ENCODE measurements around the gene XRCC4. TPM values are rescaled to one million over a fixed set of nuclear protein-coding genes. Genes with fewer than 3 reads are reported as not detected.

XRCC4 gene
- polyA plus RNA-seq, 1 of the 3 experiments (the other 2 are of a cell fraction): 1.8 TPM

DNA sequence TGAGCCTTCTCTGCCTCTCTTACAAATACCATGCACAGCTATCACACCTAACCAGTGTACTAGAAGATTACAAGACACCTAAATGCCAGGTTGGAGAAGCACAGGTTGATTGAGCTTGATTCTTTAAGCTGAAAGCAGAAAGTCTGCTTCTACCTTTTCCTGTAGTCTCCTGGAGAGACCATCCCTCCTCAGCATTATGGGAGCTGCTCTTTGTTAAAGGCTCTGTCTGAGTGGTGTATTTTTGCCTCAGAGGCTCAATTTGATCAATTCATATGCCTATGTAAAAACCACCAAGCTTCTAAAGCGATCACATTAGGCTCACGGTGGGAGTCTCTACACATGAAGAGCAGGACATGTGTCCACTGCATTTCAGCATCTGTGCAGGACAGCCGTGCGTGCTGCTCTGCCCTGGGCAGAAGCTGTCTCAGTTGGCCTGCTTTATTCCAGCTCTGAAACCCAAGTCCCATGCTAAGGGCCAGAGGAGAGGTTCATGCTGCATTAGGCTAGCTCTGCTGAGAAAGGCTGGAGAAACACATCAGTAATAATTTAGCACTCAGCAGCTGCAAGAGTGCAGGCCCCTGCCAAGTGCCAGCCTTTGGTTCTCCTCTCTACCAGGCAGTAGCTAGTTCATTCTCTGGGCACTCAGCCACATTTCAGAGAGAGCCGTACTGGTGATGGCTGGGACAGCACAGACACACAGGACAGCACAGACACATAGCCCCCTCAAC, 41.8 kb upstream of the XRCC4 start (continued):
- TF ChIP-seq TAF1 (IDR thresholded peaks at IDR 0.05; ENCODE audit: borderline replicate concordance, low read depth, low read length) (no peak), RCOR1 (IDR thresholded peaks at IDR 0.05; ENCODE audit: low read length) (peak; percentile 69), GABPA (IDR thresholded peaks at IDR 0.05; ENCODE audit: low read depth) (no peak), EP300 (IDR thresholded peaks at IDR 0.05; ENCODE audit: borderline replicate concordance in 1 of 2, low read depth in 1 of 2, low read length in 1 of 2) (peak in 1 of 2 experiments; percentile 72; a peak in 2 of 4 replicates), SIN3A (IDR thresholded peaks at IDR 0.05; ENCODE audit: borderline replicate concordance, low read depth, low read length) (no peak)
- TF ChIP-seq, protein P1, sequence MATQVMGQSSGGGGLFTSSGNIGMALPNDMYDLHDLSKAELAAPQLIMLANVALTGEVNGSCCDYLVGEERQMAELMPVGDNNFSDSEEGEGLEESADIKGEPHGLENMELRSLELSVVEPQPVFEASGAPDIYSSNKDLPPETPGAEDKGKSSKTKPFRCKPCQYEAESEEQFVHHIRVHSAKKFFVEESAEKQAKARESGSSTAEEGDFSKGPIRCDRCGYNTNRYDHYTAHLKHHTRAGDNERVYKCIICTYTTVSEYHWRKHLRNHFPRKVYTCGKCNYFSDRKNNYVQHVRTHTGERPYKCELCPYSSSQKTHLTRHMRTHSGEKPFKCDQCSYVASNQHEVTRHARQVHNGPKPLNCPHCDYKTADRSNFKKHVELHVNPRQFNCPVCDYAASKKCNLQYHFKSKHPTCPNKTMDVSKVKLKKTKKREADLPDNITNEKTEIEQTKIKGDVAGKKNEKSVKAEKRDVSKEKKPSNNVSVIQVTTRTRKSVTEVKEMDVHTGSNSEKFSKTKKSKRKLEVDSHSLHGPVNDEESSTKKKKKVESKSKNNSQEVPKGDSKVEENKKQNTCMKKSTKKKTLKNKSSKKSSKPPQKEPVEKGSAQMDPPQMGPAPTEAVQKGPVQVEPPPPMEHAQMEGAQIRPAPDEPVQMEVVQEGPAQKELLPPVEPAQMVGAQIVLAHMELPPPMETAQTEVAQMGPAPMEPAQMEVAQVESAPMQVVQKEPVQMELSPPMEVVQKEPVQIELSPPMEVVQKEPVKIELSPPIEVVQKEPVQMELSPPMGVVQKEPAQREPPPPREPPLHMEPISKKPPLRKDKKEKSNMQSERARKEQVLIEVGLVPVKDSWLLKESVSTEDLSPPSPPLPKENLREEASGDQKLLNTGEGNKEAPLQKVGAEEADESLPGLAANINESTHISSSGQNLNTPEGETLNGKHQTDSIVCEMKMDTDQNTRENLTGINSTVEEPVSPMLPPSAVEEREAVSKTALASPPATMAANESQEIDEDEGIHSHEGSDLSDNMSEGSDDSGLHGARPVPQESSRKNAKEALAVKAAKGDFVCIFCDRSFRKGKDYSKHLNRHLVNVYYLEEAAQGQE (IDR thresholded peaks at IDR 0.05; ENCODE audit: low read depth, low read length): no peak
- TF ChIP-seq, protein P2, sequence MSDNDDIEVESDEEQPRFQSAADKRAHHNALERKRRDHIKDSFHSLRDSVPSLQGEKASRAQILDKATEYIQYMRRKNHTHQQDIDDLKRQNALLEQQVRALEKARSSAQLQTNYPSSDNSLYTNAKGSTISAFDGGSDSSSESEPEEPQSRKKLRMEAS (IDR thresholded peaks at IDR 0.05; ENCODE audit: low read depth): no peak

DNA sequence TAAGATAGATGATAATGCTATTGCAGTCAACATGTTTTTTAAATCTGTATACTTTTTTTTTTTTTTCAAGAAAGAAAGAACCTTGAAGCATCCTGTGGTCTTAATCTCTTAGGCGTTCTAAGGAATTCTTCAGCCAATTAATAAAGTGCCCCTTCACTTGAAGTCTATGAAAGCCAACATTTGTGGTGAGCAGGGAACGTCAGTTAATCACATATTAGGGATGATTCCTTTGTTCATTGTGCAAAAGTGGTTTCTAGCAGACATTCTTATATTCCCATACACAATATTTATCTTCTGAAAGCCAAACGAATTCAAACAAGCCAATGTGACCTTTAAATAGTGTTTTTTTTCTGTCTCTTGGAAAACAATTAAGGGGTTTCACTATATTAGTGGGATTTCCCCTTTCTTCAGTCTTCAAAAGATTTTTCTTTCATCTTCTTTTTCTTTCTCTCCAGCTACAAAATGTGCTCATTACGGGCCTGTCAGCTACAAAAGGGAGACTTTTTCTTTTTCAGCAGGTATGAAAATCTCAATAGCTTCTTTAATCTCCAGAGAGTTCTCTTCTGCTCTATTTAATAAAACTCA, 40.3 kb upstream of the XRCC4 start:
- Histone ChIP-seq H3K9me3 (no peaks in the 10 kb centered on the region), H3K4me1 (ENCODE audit: control insufficient read depth in 1 of 2, insufficient read depth in 2 of 2, low read depth in 1 of 2, low read length in 1 of 2) (peaks cover 0 to 22% of the 10 kb centered on the region in 2 experiments; a peak in 2 of 4 replicates), H3K9me2 (no peaks in the 10 kb centered on the region), H3K4me2 (no peak overlapping the region), H3K27me3 (ENCODE audit: insufficient read depth) (no peaks in the 10 kb centered on the region), H3K4me3 (ENCODE audit: low read depth in 2 of 2, low read length in 1 of 2) (no peak overlapping the region), H3K79me2 (ENCODE audit: insufficient read depth) (no peaks in the 10 kb centered on the region), H3K27ac (ENCODE audit: low read depth in 2 of 2, low read length in 1 of 2) (peak overlapping the region in 1 of 2 experiments; percentile 99; a peak in 2 of 4 replicates), H3F3A (replicated peaks; ENCODE audit: insufficient read depth) (no peaks in the 10 kb centered on the region), H2AFZ (ENCODE audit: low read depth) (no peak overlapping the region), H3K36me3 (replicated peaks in 1 of 2; ENCODE audit: control insufficient read depth in 1 of 2, insufficient read depth in 2 of 2, low read length in 1 of 2) (no peaks in the 10 kb centered on the region), H3K9ac (no peak overlapping the region), H4K20me1 (ENCODE audit: insufficient read depth) (no peaks in the 10 kb centered on the region)
- WGBS (ENCODE audit: low lambda C conversion rate): 94% methylated on average over 4 of the region's 4 CpGs
- TF ChIP-seq YY1 (IDR thresholded peaks at IDR 0.05; ENCODE audit: low read depth) (no peak), EZH2phosphoT487 (IDR thresholded peaks at IDR 0.05; ENCODE audit: borderline replicate concordance, low read depth) (no peak), MXI1 (IDR thresholded peaks at IDR 0.05; ENCODE audit: low read depth, low read length) (no peak), FOSL2 (IDR thresholded peaks at IDR 0.05; ENCODE audit: borderline replicate concordance, low read depth) (no peak), NFIC (IDR thresholded peaks at IDR 0.05; ENCODE audit: borderline replicate concordance) (no peak), FOXM1 (IDR thresholded peaks at IDR 0.05; ENCODE audit: low read depth) (no peak), EP300 (IDR thresholded peaks at IDR 0.05; ENCODE audit: borderline replicate concordance in 1 of 2, low read depth in 1 of 2, low read length in 1 of 2) (no peak), SMC3 (IDR thresholded peaks at IDR 0.05; ENCODE audit: low read depth, low read length) (no peak), SIN3A (IDR thresholded peaks at IDR 0.05; ENCODE audit: borderline replicate concordance, low read depth, low read length) (no peak), RXRA (IDR thresholded peaks at IDR 0.05; ENCODE audit: borderline replicate concordance, low read depth) (no peak), ELF1 (IDR thresholded peaks at IDR 0.05) (no peak), NRF1 (IDR thresholded peaks at IDR 0.05; ENCODE audit: low read depth, low read length) (no peak), GATA2 (CRISPR knock-in tag; IDR thresholded peaks at IDR 0.05) (no peak), TCF12 (IDR thresholded peaks at IDR 0.05) (no peak)
- TF ChIP-seq, protein P3, sequence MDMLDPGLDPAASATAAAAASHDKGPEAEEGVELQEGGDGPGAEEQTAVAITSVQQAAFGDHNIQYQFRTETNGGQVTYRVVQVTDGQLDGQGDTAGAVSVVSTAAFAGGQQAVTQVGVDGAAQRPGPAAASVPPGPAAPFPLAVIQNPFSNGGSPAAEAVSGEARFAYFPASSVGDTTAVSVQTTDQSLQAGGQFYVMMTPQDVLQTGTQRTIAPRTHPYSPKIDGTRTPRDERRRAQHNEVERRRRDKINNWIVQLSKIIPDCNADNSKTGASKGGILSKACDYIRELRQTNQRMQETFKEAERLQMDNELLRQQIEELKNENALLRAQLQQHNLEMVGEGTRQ (IDR thresholded peaks at IDR 0.05; ENCODE audit: borderline replicate concordance, low read depth, low read length): no peak
- TF ChIP-seq, protein P4, sequence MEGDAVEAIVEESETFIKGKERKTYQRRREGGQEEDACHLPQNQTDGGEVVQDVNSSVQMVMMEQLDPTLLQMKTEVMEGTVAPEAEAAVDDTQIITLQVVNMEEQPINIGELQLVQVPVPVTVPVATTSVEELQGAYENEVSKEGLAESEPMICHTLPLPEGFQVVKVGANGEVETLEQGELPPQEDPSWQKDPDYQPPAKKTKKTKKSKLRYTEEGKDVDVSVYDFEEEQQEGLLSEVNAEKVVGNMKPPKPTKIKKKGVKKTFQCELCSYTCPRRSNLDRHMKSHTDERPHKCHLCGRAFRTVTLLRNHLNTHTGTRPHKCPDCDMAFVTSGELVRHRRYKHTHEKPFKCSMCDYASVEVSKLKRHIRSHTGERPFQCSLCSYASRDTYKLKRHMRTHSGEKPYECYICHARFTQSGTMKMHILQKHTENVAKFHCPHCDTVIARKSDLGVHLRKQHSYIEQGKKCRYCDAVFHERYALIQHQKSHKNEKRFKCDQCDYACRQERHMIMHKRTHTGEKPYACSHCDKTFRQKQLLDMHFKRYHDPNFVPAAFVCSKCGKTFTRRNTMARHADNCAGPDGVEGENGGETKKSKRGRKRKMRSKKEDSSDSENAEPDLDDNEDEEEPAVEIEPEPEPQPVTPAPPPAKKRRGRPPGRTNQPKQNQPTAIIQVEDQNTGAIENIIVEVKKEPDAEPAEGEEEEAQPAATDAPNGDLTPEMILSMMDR (IDR thresholded peaks at IDR 0.05): no peak
- TF ChIP-seq, protein P5, sequence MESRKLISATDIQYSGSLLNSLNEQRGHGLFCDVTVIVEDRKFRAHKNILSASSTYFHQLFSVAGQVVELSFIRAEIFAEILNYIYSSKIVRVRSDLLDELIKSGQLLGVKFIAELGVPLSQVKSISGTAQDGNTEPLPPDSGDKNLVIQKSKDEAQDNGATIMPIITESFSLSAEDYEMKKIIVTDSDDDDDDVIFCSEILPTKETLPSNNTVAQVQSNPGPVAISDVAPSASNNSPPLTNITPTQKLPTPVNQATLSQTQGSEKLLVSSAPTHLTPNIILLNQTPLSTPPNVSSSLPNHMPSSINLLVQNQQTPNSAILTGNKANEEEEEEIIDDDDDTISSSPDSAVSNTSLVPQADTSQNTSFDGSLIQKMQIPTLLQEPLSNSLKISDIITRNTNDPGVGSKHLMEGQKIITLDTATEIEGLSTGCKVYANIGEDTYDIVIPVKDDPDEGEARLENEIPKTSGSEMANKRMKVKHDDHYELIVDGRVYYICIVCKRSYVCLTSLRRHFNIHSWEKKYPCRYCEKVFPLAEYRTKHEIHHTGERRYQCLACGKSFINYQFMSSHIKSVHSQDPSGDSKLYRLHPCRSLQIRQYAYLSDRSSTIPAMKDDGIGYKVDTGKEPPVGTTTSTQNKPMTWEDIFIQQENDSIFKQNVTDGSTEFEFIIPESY (IDR thresholded peaks at IDR 0.05; ENCODE audit: borderline replicate concordance, low read depth): no peak
- DNase-seq: no peak
- POLR2A ChIA-PET: no interaction called here
- CTCF ChIA-PET: interaction anchor here (1.3 to 1.4 kb wide), 2 partner anchors 14 to 16 kb away, joined by 3 to 4 read pairs; no protein-coding TSS in a partner anchor
